Stimulated activated CD4-positive, alpha-beta T cell treated with anti-CD3 and anti-CD28 coated beads, Interleukin-4, amount 100 ng/mL, for 24 hours (primary cell): ENCODE results near the gene TSC1.
A peak's percentile ranks its signal among the peaks of the same experiment; 100 is the strongest.

Experiments used
- DNase-seq: peaks from one replicate; pipeline ENCODE4 v3.0.0-alpha.2; 2020

The TSC1 gene

GRCh38 chr9:132931178-132931735 lies 13.2 kb downstream of the TSC1 start:
- no peak for DNase-seq

GRCh38 chr9:132927704-132928103 lies 16.7 kb downstream of the TSC1 start:
- no peak for DNase-seq

- no peak for DNase-seq
Observed at GRCh38 chr9:132923346-132923902, 21.0 kb downstream of the TSC1 start.

- DNase-seq = no peak
Observed at GRCh38 chr9:132919614-132920268, 24.7 kb downstream of the TSC1 start.

GRCh38 chr9:132914924-132915323 lies 29.5 kb downstream of the TSC1 start:
- DNase-seq = no peak

- DNase-seq = no peak
Observed at GRCh38 chr9:132912131-132912530, 32.3 kb downstream of the TSC1 start.

GRCh38 chr9:132910376-132910775 lies 34.0 kb downstream of the TSC1 start:
- DNase-seq = no peak

- no peak for DNase-seq
Observed at GRCh38 chr9:132909311-132909710, 35.1 kb downstream of the TSC1 start.

GRCh38 chr9:132908635-132909034 lies 35.8 kb downstream of the TSC1 start:
- no peak for DNase-seq

- DNase-seq = no peak
Observed at GRCh38 chr9:132905726-132906125, 38.7 kb downstream of the TSC1 start.

GRCh38 chr9:132903574-132904492 lies 40.6 kb downstream of the TSC1 start:
- no peak for DNase-seq

- peak; percentile 78 for DNase-seq
Observed at GRCh38 chr9:132901858-132902831, 42.3 kb downstream of the TSC1 start.

- DNase-seq = no peak
Observed at GRCh38 chr9:132898051-132898450, 46.4 kb downstream of the TSC1 start.

GRCh38 chr9:132896906-132897305 lies 47.5 kb downstream of the TSC1 start:
- no peak for DNase-seq

GRCh38 chr9:132896264-132896663 lies 48.2 kb downstream of the TSC1 start:
- no peak for DNase-seq

- no peak for DNase-seq
Observed at GRCh38 chr9:132894862-132895835, 49.3 kb downstream of the TSC1 start.

- DNase-seq = no peak
Observed at GRCh38 chr9:132894346-132894745, 50.1 kb downstream of the TSC1 start.

- DNase-seq = no peak
Observed at GRCh38 chr9:132892400-132892799, 52.0 kb downstream of the TSC1 start.

GRCh38 chr9:132888151-132888550 lies 56.3 kb downstream of the TSC1 start:
- no peak for DNase-seq

GRCh38 chr9:132887181-132888120 lies 57.0 kb downstream of the TSC1 start:
- no peak for DNase-seq
